ENCODE data around the gene BCAM.

Gene BCAM

GRCh38 chr19:44809577-44810233 is 802 bp downstream of the BCAM start:
- no peak for TF ChIP-seq TAF1 (IDR thresholded peaks at IDR 0.05; ENCODE audit: borderline replicate concordance, insufficient read depth, low read length)
- no peak for TF ChIP-seq SIN3A (IDR thresholded peaks at IDR 0.05; ENCODE audit: borderline replicate concordance, insufficient read depth, low read length)
- TF ChIP-seq POLR2AphosphoS5 (IDR thresholded peaks at IDR 0.05; ENCODE audit: low read depth, low read length): no peak
- TF ChIP-seq FOXP2 (optimal IDR thresholded peaks at IDR 0.05; ENCODE audit: borderline replicate concordance, extremely low read depth, extremely low read length, insufficient read depth): no peak
- TF ChIP-seq REST (IDR thresholded peaks at IDR 0.05; ENCODE audit: insufficient read depth in 1 of 2, low read depth in 2 of 2, low read length in 2 of 2): no peak

- TF ChIP-seq SIN3A (IDR thresholded peaks at IDR 0.05; ENCODE audit: borderline replicate concordance, insufficient read depth, low read length): no peak
- TF ChIP-seq POLR2AphosphoS5 (IDR thresholded peaks at IDR 0.05; ENCODE audit: low read depth, low read length): no peak
- TF ChIP-seq FOXP2 (optimal IDR thresholded peaks at IDR 0.05; ENCODE audit: borderline replicate concordance, extremely low read depth, extremely low read length, insufficient read depth): no peak
- no peak for TF ChIP-seq TAF1 (IDR thresholded peaks at IDR 0.05; ENCODE audit: borderline replicate concordance, insufficient read depth, low read length)
- TF ChIP-seq REST (IDR thresholded peaks at IDR 0.05; ENCODE audit: insufficient read depth in 1 of 2, low read depth in 2 of 2, low read length in 2 of 2): no peak
Observed at GRCh38 chr19:44810234-44811121, 1.6 kb downstream of the BCAM start.

GRCh38 chr19:44811122-44811419 is 2.2 kb downstream of the BCAM start:
- no peak for TF ChIP-seq POLR2AphosphoS5 (IDR thresholded peaks at IDR 0.05; ENCODE audit: low read depth, low read length)
- no peak for TF ChIP-seq REST (IDR thresholded peaks at IDR 0.05; ENCODE audit: insufficient read depth in 1 of 2, low read depth in 2 of 2, low read length in 2 of 2)
- no peak for TF ChIP-seq TAF1 (IDR thresholded peaks at IDR 0.05; ENCODE audit: borderline replicate concordance, insufficient read depth, low read length)
- no peak for TF ChIP-seq FOXP2 (optimal IDR thresholded peaks at IDR 0.05; ENCODE audit: borderline replicate concordance, extremely low read depth, extremely low read length, insufficient read depth)
- no peak for TF ChIP-seq SIN3A (IDR thresholded peaks at IDR 0.05; ENCODE audit: borderline replicate concordance, insufficient read depth, low read length)

GRCh38 chr19:44812142-44812718 is 3.3 kb downstream of the BCAM start:
- no peak for TF ChIP-seq SIN3A (IDR thresholded peaks at IDR 0.05; ENCODE audit: borderline replicate concordance, insufficient read depth, low read length)
- TF ChIP-seq POLR2AphosphoS5 (IDR thresholded peaks at IDR 0.05; ENCODE audit: low read depth, low read length): no peak
- TF ChIP-seq FOXP2 (optimal IDR thresholded peaks at IDR 0.05; ENCODE audit: borderline replicate concordance, extremely low read depth, extremely low read length, insufficient read depth): no peak
- no peak for TF ChIP-seq TAF1 (IDR thresholded peaks at IDR 0.05; ENCODE audit: borderline replicate concordance, insufficient read depth, low read length)
- no peak for TF ChIP-seq REST (IDR thresholded peaks at IDR 0.05; ENCODE audit: insufficient read depth in 1 of 2, low read depth in 2 of 2, low read length in 2 of 2)
